GM12874 (cell line): ENCODE measurements around the gene FGF1.

Experiments used
- CTCF ChIP-seq: IDR thresholded peaks from 2 replicates; pipeline ENCODE4 v1.5.1; 2011; ENCODE audit warnings: low read depth, mild to moderate bottlenecking, control low read depth, low read length, moderate library complexity; ENCODE audit not compliant: insufficient read depth

Gene FGF1

GRCh38 chr5:142664636-142665035 lies 21.3 kb downstream of the FGF1 start:
- TF ChIP-seq CTCF, result no peak

GRCh38 chr5:142664067-142664466 lies 21.8 kb downstream of the FGF1 start:
- TF ChIP-seq CTCF, result no peak

- no peak for TF ChIP-seq CTCF
Measured at GRCh38 chr5:142663246-142663645, 22.6 kb downstream of the FGF1 start.

- no peak for TF ChIP-seq CTCF
Measured at GRCh38 chr5:142661957-142662356, 23.9 kb downstream of the FGF1 start.

- TF ChIP-seq CTCF, result no peak
Measured at GRCh38 chr5:142661143-142661542, 24.7 kb downstream of the FGF1 start.

GRCh38 chr5:142660731-142661130 lies 25.2 kb downstream of the FGF1 start:
- no peak for TF ChIP-seq CTCF

GRCh38 chr5:142660196-142660595 lies 25.7 kb downstream of the FGF1 start:
- no peak for TF ChIP-seq CTCF

GRCh38 chr5:142659405-142659804 lies 26.5 kb downstream of the FGF1 start:
- no peak for TF ChIP-seq CTCF
